ENCODE results near the gene LSAMP.

DNA sequence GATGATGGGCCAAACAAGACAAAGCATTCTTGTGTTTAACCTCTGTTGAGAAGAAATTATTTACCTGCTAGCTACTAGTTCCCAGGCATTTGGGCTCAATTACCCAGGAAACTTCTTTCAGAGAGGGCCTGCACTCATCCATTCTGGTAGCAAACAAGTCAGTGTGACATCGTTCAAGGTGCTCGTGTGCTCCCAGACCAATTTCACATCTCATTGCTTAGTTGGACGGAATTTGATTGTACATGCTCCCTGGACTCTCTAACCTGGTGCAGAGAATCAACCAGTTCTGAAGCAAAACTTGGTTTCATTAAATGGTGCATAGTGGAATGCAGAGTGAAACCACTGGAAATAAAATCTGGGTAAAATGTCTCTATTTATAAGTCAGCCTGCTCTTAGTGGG, 392.7 kb downstream of the LSAMP start:
- TF ChIP-seq CTCF (IDR thresholded peaks at IDR 0.05; ENCODE audit: borderline replicate concordance, extremely low read depth, low read length, poor library complexity, severe bottlenecking): no peak
- no peak for TF ChIP-seq EZH2 (IDR thresholded peaks at IDR 0.05; ENCODE audit: borderline replicate concordance, low read depth, low read length, severe bottlenecking)

All from DND-41 (cell line).